ENCODE measurements around the gene CSHL1.
"Not testable (repeated sequence)": the region's sequence is repeated elsewhere in the genome, so short reads cannot be mapped to it uniquely, and the experiment has no call there.

The CSHL1 gene

DNA sequence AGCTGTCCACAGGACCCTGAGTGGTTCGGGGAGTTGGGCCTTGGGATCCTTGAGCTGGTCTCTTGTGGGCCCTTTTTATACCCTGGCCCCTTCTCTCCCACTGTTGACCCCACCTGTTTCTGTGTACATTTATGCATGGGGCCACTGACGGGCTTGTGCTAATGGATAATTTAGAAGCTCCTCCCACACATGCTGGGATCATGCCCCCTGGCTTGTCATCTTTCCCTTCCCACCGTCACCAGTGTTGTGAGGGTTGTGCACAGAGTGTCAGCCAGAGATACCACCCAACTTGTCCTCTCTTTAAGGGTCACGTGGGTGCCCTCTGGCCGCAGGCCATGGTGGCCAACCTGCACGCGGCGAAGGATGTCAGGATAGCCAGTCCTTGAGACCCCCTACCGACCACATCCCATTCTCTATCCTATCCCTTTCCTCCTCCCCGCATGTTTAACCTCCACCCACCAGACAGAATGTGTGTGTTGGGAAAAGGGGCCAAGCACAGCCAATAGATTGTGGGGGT lies 7.8 kb upstream of the CSHL1 start, which contains the start of gene GH1:
TSS of gene GH1 (minus strand) at position 51 of the 517 bp plus-strand sequence. CDS start 63 bp downstream, outside the sequence.
- not testable (repeated sequence) for DNase-seq (ENCODE audit: low spot score)

- DNase-seq (ENCODE audit: low spot score), result peak; percentile 5
These were observed 7.2 kb upstream of the CSHL1 start for GRCh38 chr17:63918305-63918704.

GRCh38 chr17:63917646-63918045 lies 6.6 kb upstream of the CSHL1 start:
- DNase-seq (ENCODE audit: low spot score), result no peak

DNA sequence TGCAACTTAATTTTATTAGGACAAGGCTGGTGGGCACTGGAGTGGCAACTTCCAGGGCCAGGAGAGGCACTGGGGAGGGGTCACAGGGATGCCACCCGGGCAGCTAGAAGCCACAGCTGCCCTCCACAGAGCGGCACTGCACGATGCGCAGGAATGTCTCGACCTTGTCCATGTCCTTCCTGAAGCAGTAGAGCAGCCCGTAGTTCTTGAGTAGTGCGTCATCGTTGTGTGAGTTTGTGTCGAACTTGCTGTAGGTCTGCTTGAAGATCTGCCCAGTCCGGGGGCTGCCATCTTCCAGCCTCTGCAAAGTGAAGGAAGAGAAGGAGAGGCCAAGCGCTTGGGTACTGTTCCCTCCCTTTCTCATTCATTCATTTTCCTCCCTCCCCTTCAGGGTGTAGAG lies 6.1 kb upstream of the CSHL1 start:
- not testable (repeated sequence) for DNase-seq (ENCODE audit: low spot score)

- no peak for DNase-seq (ENCODE audit: low spot score)
These were observed 5.6 kb upstream of the CSHL1 start for GRCh38 chr17:63916566-63917185.

DNA sequence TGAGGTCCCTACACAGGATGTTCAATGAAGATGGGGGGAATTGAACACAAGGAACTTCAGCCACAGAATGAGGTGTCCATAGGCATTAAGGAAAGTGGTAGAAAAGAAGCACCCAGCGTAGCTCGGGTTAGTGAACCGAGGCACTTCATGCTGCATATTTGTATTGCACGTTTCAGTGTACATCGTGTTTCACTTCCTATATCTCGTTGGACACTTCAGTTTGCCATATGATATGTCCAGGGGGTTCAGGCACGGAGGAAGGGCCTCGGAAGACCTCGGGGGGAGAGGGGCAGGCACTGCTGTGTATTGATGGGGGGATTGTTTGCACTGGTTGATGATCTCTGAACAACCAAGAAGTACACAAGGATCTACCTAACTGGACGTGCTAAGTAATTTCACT lies 4.7 kb upstream of the CSHL1 start:
- DNase-seq (ENCODE audit: low spot score), result not testable (repeated sequence)

GRCh38 chr17:63914471-63914870 lies 3.4 kb upstream of the CSHL1 start:
- no peak for DNase-seq (ENCODE audit: low spot score)

DNA sequence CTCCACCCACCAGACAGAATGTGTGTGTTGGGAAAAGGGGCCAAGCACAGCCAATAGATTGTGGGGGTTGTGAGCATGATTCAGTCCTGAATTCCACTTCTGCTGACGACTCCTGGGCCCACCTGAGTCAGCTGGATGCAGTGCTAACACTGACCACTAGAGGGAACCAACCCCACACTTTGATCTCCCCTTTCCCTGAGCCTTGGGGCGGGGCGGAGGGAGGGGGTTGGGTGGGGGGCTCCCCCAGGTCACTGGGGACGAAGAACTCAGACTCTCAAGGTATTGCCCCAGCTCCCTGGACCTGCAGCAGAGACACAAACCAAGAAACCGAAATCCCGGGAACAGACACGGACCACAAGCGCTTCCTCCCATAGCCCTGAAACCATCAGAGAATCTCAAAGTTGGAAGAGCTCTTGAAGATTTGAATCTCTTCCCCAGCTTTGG lies 621 bp upstream of the CSHL1 start:
- DNase-seq (ENCODE audit: low spot score), result peak; percentile 61

GRCh38 chr17:63910096-63910495 lies 962 bp downstream of the CSHL1 start:
- no peak for DNase-seq (ENCODE audit: low spot score)

DNA sequence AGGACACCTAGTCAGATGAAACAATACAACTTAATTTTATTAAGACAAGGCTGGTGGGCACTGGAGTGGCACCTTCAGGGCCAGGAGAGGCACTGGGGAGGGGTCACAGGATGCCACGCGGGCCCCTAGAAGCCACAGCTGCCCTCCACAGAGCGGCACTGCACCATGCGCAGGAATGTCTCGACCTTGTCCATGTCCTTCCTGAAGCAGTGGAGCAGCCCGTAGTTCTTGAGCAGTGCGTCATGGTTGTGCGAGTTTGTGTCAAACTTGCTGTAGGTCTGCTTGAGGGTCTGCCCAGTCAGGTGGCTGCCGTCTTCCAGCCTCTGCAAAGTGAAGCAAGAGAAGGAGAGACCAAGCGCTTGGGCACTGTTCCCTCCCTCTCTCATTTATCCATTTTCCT lies 1.5 kb downstream of the CSHL1 start:
- not testable (repeated sequence) for DNase-seq (ENCODE audit: low spot score)

DNA sequence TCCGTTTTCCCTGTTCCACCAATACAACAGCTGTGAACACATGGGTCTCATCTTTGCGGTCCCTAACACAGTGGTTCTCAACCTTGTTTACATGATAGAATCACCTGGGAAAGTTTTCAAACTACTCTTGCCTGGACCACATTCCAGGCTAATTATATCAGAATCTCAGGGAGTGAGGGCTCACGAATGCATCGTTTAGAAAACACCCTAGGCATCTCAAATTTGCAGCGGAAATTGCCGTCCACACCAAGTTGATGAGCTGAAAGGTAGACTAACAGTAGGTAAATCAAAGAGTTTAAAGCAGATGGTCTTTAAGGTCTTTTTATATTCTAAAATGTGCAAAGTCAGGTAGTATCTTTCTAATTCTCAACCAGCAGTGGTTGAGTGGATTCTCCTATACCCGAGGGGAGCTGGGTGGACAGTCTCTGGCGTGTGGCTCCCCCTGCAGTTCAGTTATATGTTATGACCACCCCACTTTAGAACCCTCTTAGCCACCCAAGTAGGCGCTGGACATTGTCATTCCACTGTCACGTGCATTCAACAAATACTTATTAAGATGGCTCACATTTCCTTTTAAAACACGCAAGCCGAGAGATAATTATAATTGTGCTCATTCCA lies 3.8 kb downstream of the CSHL1 start:
- DNase-seq (ENCODE audit: low spot score), result not testable (repeated sequence)

DNA sequence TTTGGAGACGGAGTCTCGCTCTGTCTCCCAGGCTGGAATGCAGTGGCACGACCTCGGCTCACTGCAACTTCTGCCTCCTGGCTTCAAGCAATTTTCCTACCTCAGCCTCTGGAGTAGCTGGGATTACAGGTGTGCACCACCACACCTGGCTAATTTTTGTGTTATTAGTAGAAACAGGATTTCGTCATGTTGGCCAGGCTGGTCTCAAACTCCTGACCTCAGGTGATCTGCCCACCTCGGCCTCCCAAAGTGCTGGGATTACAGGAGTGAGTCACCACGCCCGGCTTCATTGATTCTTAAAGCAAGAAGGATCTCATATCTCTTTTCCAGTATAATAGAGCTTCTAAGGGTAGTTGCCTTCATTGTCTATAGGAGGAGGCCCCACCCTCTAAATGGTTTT lies 6.3 kb downstream of the CSHL1 start:
- not testable (repeated sequence) for DNase-seq (ENCODE audit: low spot score)

DNA sequence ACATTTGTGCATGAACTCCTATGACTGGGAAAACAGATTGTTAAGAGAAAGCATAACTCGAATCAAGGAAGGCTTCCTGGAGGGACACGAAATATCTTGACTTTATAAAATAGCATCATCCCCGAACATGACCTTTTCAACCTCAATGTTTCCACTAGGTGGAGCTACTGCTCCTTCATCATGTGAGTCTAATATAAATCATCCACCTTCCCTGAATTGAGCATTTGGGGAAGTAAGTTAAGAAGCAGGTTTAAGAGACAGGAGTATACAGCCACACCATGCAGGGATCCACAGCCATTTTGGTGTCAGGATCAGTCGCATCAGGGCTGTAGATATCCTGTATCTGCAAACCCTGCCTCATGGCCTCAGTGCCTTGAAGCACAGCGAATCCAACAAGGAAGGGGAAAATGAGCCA lies 7.3 kb downstream of the CSHL1 start:
- not testable (repeated sequence) for DNase-seq (ENCODE audit: low spot score)

GRCh38 chr17:63901971-63902370 lies 9.1 kb downstream of the CSHL1 start:
- DNase-seq (ENCODE audit: low spot score), result not testable (repeated sequence)

- not testable (repeated sequence) for DNase-seq (ENCODE audit: low spot score)
These were observed 11.9 kb downstream of the CSHL1 start for GRCh38 chr17:63898899-63899798.

- not testable (repeated sequence) for DNase-seq (ENCODE audit: low spot score)
These were observed 14.3 kb downstream of the CSHL1 start, which contains the start of gene CSH1 for GRCh38 chr17:63896524-63897354. TSS of gene CSH1 (minus strand) at chr17:63896574. CDS start at chr17:63896511, 63 bp downstream.

DNA sequence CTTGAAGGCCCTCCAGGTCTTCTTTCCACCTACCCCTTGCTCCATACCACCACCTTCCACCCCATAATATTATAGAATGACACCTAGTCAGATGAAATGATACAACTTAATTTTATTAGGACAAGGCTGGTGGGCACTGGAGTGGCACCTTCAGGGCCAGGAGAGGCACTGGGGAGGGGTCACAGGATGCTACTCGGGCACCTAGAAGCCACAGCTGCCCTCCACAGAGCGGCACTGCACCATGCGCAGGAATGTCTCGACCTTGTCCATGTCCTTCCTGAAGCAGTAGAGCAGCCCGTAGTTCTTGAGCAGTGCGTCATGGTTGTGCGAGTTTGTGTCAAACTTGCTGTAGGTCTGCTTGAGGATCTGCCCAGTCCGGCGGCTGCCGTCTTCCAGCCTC lies 16.2 kb downstream of the CSHL1 start:
- DNase-seq (ENCODE audit: low spot score), result not testable (repeated sequence)

DNA sequence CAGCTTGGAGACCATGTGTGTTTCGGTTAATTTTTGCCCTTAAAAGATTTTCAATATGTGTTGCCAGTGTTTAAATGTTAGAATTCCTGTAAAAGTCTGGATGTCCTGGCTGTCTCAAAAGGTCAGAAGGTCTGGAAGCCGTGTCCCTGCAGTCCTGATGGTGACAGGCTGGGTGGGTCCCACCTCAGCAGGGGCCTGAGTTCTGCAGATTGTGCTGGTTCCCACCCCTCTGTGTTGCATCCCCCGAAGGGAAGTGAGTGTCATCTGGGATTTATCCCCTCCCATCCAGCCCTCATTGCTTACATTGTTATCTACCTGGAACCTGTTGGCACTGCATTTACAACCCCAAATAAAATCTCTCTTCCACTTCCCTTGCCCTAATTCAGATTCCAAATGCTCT lies 17.0 kb downstream of the CSHL1 start:
- DNase-seq (ENCODE audit: low spot score), result not testable (repeated sequence)

GRCh38 chr17:63892316-63893037 lies 18.6 kb downstream of the CSHL1 start:
- DNase-seq (ENCODE audit: low spot score), result not testable (repeated sequence)

GRCh38 chr17:63889026-63889848 lies 21.8 kb downstream of the CSHL1 start:
- DNase-seq (ENCODE audit: low spot score), result not testable (repeated sequence)
